ENCODE data around the gene PRR22. TPM values are rescaled to one million over a fixed set of nuclear protein-coding genes. Genes with fewer than 3 reads are reported as not detected.
A peak's percentile ranks its signal among the peaks of the same experiment; 100 is the strongest.

The PRR22 gene
- total and polyA plus RNA-seq, 9 of the 15 experiments (the other 6 are each of a cell fraction or from before 2014, with no cell fraction given), result 0.03 to 12.0 (median 2.0) TPM; not detected in 1

- TF ChIP-seq, protein P1, sequence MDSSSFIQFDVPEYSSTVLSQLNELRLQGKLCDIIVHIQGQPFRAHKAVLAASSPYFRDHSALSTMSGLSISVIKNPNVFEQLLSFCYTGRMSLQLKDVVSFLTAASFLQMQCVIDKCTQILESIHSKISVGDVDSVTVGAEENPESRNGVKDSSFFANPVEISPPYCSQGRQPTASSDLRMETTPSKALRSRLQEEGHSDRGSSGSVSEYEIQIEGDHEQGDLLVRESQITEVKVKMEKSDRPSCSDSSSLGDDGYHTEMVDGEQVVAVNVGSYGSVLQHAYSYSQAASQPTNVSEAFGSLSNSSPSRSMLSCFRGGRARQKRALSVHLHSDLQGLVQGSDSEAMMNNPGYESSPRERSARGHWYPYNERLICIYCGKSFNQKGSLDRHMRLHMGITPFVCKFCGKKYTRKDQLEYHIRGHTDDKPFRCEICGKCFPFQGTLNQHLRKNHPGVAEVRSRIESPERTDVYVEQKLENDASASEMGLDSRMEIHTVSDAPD (CRISPR knock-in tag; IDR thresholded peaks at IDR 0.05), result no peak
- TF ChIP-seq, protein P2, sequence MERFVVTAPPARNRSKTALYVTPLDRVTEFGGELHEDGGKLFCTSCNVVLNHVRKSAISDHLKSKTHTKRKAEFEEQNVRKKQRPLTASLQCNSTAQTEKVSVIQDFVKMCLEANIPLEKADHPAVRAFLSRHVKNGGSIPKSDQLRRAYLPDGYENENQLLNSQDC (CRISPR knock-in tag; IDR thresholded peaks at IDR 0.05), result no peak
- TF ChIP-seq SMARCA4 (IDR thresholded peaks at IDR 0.05) (peak; percentile 45; the same call in 1 of the 2 replicates), ATF4 (CRISPR knock-in tag; IDR thresholded peaks at IDR 0.05) (no peak), REST (IDR thresholded peaks at IDR 0.05; ENCODE audit: borderline replicate concordance) (peak; percentile 60; the same call in 1 of the 2 replicates), REST (CRISPR knock-in tag; IDR thresholded peaks at IDR 0.05; ENCODE audit: low read depth) (no peak), ZNF507 (tag; conservative IDR thresholded peaks at IDR 0.05) (no peak), CTCFL (IDR thresholded peaks at IDR 0.05; ENCODE audit: borderline replicate concordance, insufficient read depth, low read depth, low read length, poor library complexity, severe bottlenecking) (peak; percentile 18), NFRKB (IDR thresholded peaks at IDR 0.05; ENCODE audit: low read depth) (no peak), ERF (CRISPR knock-in tag; IDR thresholded peaks at IDR 0.05) (no peak), POLR2G (IDR thresholded peaks at IDR 0.05; ENCODE audit: low read depth, low read length) (0 out of 2 replicates have a peak, but pooled peaks have one; percentile 11), SUPT5H (IDR thresholded peaks at IDR 0.05) (no peak), CCNT2 (IDR thresholded peaks at IDR 0.05; ENCODE audit: borderline replicate concordance, extremely low read depth, insufficient read length, low read depth, low read length) (no peak), ELF2 (CRISPR knock-in tag; IDR thresholded peaks at IDR 0.05) (no peak)
Measured at GRCh38 chr19:5823579-5824281, 39.2 kb upstream of the PRR22 start (continued).

All from K562 (cell line).